ENCODE measurements around the gene CDH13.

DNA sequence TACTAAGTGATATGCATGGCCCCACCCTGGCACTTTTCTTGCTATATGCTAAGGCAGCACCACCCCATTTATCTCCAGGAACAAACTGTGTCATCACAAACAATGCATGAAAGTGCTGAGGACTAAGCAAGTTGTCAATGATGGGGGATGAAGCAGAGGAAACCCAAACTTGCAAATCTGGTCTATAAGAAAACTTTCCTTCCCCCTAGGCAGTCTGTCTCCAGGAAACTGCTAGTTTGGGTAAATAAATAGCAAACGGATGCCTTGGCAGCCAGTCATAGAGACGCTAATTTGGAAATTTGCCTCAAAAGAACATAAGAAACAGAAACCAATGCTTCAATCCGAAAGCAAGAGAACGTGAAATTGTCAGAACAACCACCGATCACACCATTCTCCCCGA is 1175.4 kb downstream of the CDH13 start:
- TF ChIP-seq KDM5A (IDR thresholded peaks at IDR 0.05) (no peak), POLR2A (IDR thresholded peaks at IDR 0.05; ENCODE audit: low read length) (no peak), RAD21 (conservative IDR thresholded peaks at IDR 0.05 in 1 of 2, IDR thresholded peaks at IDR 0.05 in 1 of 2) (no peak), EHMT2 (IDR thresholded peaks at IDR 0.05; ENCODE audit: low read depth) (no peak), POLR2AphosphoS2 (conservative IDR thresholded peaks at IDR 0.05; ENCODE audit: low read length) (no peak), RARB (CRISPR knock-in tag; IDR thresholded peaks at IDR 0.05) (no peak)
- TF ChIP-seq, protein P1, sequence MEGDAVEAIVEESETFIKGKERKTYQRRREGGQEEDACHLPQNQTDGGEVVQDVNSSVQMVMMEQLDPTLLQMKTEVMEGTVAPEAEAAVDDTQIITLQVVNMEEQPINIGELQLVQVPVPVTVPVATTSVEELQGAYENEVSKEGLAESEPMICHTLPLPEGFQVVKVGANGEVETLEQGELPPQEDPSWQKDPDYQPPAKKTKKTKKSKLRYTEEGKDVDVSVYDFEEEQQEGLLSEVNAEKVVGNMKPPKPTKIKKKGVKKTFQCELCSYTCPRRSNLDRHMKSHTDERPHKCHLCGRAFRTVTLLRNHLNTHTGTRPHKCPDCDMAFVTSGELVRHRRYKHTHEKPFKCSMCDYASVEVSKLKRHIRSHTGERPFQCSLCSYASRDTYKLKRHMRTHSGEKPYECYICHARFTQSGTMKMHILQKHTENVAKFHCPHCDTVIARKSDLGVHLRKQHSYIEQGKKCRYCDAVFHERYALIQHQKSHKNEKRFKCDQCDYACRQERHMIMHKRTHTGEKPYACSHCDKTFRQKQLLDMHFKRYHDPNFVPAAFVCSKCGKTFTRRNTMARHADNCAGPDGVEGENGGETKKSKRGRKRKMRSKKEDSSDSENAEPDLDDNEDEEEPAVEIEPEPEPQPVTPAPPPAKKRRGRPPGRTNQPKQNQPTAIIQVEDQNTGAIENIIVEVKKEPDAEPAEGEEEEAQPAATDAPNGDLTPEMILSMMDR (IDR thresholded peaks at IDR 0.05), result no peak
- TF ChIP-seq, protein P2, sequence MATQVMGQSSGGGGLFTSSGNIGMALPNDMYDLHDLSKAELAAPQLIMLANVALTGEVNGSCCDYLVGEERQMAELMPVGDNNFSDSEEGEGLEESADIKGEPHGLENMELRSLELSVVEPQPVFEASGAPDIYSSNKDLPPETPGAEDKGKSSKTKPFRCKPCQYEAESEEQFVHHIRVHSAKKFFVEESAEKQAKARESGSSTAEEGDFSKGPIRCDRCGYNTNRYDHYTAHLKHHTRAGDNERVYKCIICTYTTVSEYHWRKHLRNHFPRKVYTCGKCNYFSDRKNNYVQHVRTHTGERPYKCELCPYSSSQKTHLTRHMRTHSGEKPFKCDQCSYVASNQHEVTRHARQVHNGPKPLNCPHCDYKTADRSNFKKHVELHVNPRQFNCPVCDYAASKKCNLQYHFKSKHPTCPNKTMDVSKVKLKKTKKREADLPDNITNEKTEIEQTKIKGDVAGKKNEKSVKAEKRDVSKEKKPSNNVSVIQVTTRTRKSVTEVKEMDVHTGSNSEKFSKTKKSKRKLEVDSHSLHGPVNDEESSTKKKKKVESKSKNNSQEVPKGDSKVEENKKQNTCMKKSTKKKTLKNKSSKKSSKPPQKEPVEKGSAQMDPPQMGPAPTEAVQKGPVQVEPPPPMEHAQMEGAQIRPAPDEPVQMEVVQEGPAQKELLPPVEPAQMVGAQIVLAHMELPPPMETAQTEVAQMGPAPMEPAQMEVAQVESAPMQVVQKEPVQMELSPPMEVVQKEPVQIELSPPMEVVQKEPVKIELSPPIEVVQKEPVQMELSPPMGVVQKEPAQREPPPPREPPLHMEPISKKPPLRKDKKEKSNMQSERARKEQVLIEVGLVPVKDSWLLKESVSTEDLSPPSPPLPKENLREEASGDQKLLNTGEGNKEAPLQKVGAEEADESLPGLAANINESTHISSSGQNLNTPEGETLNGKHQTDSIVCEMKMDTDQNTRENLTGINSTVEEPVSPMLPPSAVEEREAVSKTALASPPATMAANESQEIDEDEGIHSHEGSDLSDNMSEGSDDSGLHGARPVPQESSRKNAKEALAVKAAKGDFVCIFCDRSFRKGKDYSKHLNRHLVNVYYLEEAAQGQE (IDR thresholded peaks at IDR 0.05), result no peak
- TF ChIP-seq, protein P3, sequence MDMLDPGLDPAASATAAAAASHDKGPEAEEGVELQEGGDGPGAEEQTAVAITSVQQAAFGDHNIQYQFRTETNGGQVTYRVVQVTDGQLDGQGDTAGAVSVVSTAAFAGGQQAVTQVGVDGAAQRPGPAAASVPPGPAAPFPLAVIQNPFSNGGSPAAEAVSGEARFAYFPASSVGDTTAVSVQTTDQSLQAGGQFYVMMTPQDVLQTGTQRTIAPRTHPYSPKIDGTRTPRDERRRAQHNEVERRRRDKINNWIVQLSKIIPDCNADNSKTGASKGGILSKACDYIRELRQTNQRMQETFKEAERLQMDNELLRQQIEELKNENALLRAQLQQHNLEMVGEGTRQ (IDR thresholded peaks at IDR 0.05), result no peak
- TF ChIP-seq, protein P4, sequence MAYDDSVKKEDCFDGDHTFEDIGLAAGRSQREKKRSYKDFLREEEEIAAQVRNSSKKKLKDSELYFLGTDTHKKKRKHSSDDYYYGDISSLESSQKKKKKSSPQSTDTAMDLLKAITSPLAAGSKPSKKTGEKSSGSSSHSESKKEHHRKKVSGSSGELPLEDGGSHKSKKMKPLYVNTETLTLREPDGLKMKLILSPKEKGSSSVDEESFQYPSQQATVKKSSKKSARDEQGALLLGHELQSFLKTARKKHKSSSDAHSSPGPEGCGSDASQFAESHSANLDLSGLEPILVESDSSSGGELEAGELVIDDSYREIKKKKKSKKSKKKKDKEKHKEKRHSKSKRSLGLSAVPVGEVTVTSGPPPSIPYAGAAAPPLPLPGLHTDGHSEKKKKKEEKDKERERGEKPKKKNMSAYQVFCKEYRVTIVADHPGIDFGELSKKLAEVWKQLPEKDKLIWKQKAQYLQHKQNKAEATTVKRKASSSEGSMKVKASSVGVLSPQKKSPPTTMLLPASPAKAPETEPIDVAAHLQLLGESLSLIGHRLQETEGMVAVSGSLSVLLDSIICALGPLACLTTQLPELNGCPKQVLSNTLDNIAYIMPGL (CRISPR knock-in tag; IDR thresholded peaks at IDR 0.05; ENCODE audit: borderline replicate concordance), result no peak
